ENCODE results near the gene BCAP31.
"Not testable (repeated sequence)": the region's sequence is repeated elsewhere in the genome, so short reads cannot be mapped to it uniquely, and the experiment has no call there.

BCAP31 gene

GRCh38 chrX:153694687-153695270 is 29.4 kb downstream of the BCAP31 start:
- DNase-seq (ENCODE audit: low spot score), result no peak

- not testable (repeated sequence) for DNase-seq (ENCODE audit: low spot score)
Observed at GRCh38 chrX:153694256-153694655, 29.9 kb downstream of the BCAP31 start.

GRCh38 chrX:153693216-153694086 is 30.7 kb downstream of the BCAP31 start:
- no peak for DNase-seq (ENCODE audit: low spot score)

- no peak for DNase-seq (ENCODE audit: low spot score)
Observed at GRCh38 chrX:153692611-153693156, 31.5 kb downstream of the BCAP31 start.

- no peak for DNase-seq (ENCODE audit: low spot score)
Observed at GRCh38 chrX:153692003-153692402, 32.2 kb downstream of the BCAP31 start.

GRCh38 chrX:153691032-153691827 is 33.0 kb downstream of the BCAP31 start:
- not testable (repeated sequence) for DNase-seq (ENCODE audit: low spot score)

GRCh38 chrX:153690466-153690865 is 33.7 kb downstream of the BCAP31 start:
- no peak for DNase-seq (ENCODE audit: low spot score)

GRCh38 chrX:153689654-153690465 is 34.3 kb downstream of the BCAP31 start:
- peak; percentile 58 for DNase-seq (ENCODE audit: low spot score)

GRCh38 chrX:153688911-153689590 is 35.1 kb downstream of the BCAP31 start:
- no peak for DNase-seq (ENCODE audit: low spot score)

- DNase-seq (ENCODE audit: low spot score), result no peak
Observed at GRCh38 chrX:153688506-153688905, 35.7 kb downstream of the BCAP31 start.

- no peak for DNase-seq (ENCODE audit: low spot score)
Observed at GRCh38 chrX:153688071-153688470, 36.1 kb downstream of the BCAP31 start.

GRCh38 chrX:153687121-153688039 is 36.8 kb downstream of the BCAP31 start, which contains the start of gene SLC6A8:
Gene SLC6A8, plus strand, starts transcription at chrX:153687926. Its CDS starts 649 bp downstream, at chrX:153688575.
- DNase-seq (ENCODE audit: low spot score), result peak; percentile 78

- DNase-seq (ENCODE audit: low spot score), result peak; percentile 32
Observed at GRCh38 chrX:153686711-153687110, 37.5 kb downstream of the BCAP31 start.

GRCh38 chrX:153685751-153686696 is 38.2 kb downstream of the BCAP31 start:
- peak; percentile 43 for DNase-seq (ENCODE audit: low spot score)

- peak; percentile 58 for DNase-seq (ENCODE audit: low spot score)
Observed at GRCh38 chrX:153685156-153685536, 39.0 kb downstream of the BCAP31 start.

- DNase-seq (ENCODE audit: low spot score), result peak; percentile 38
Observed at GRCh38 chrX:153684467-153685155, 39.6 kb downstream of the BCAP31 start.

GRCh38 chrX:153683486-153683885 is 40.7 kb downstream of the BCAP31 start:
- not testable (repeated sequence) for DNase-seq (ENCODE audit: low spot score)
